Body of pancreas (tissue), 4 donors: ENCODE measurements around the gene IL17RA. TPM values are rescaled to one million over a fixed set of nuclear protein-coding genes. Genes with fewer than 3 reads are reported as not detected.

Experiments used
- ATAC-seq: fragments of 150-250 bp; one replicate; pipeline ENCODE4 v1.9.1; 2016
- DNase-seq, 4 donors: peaks; one replicate each; pipeline ENCODE4 v3.0.0-alpha.2; 2019
- H3K27ac ChIP-seq, 4 donors: fragments of 200-600 bp; sonication (generic); 1 replicate in 3 of 4; 2 replicates in 1 of 4; pipeline versions ENCODE4 v1.5.1 to v1.6.1; 2016 to 2019; ENCODE audit warnings: mild to moderate bottlenecking in 1 of 4, mixed read lengths in 1 of 4, moderate library complexity in 1 of 4
- H3K27me3 ChIP-seq, 2 donors: fragments of 200-600 bp; sonication (generic); one replicate each; pipeline ENCODE4 v1.6.0; 2016; ENCODE audit warnings: mild to moderate bottlenecking in 1 of 2
- H3K36me3 ChIP-seq, 2 donors: fragments of 200-600 bp; sonication (generic); replicated peaks in 1 of 2; 2 replicates each; pipeline ENCODE4 v1.5.1; 2016; ENCODE audit warnings: low read depth in 2 of 2; ENCODE audit not compliant: insufficient read depth in 1 of 2
- H3K4me1 ChIP-seq: fragments of 200-600 bp; sonication (generic); one replicate; pipeline ENCODE4 v1.6.0; 2016
- H3K4me3 ChIP-seq, 2 donors: fragments of 200-600 bp; sonication (generic); 1 replicate in 1 of 2; 2 replicates in 1 of 2; pipeline ENCODE4 v1.5.1; 2016 to 2019
- H3K9me3 ChIP-seq, 3 donors: fragments of 200-600 bp; sonication (generic); 1 replicate in 2 of 3; 2 replicates in 1 of 3; pipeline ENCODE4 v1.5.1; 2016
- POLR2A ChIP-seq, 3 donors: fragments of 450-650 bp; IDR thresholded peaks; one replicate each; pipeline ENCODE4 v1.6.1; 2016; ENCODE audit warnings: antibody characterized with exemption in 3 of 3, mild to moderate bottlenecking in 2 of 3
- WGBS, 2 donors: methylation state at CpG; one replicate each; pipeline ENCODE4 v1.1.5; 2017; 5-methylcytosine and 5-hydroxymethylcytosine counted together
- intact Hi-C: fragments of 100-400 bp; cut with DNase I; formaldehyde crosslinking; loops from one replicate; pipeline ENCODE4 v1.15.1; 2023
- total RNA-seq, 2 donors: library from RNA; depleted of rRNA; stranded (reverse); fragments of >200 nt; gene quantifications; one replicate each; pipeline ENCODE4 v1.1.0, GENCODE V29; 2016
- TF ChIP-seq, protein P1 (sequence below), 7 experiments: fragments of 450-650 bp in 4 of 7; fragments of 200-600 bp in 3 of 7; sonication (generic) in 3 of 7; IDR thresholded peaks; one replicate each; pipeline ENCODE4 v1.5.1; 2016 to 2019; ENCODE audit warnings: antibody characterized with exemption in 7 of 7

The IL17RA gene
- total RNA-seq, 2 donors from 2014 or later: 8.3 to 13.8 TPM

GRCh38 chr22:17060126-17060525 lies 24.7 kb upstream of the IL17RA start:
- Histone ChIP-seq H3K4me3 (no peak overlapping the region), H3K4me1 (no peaks in the 10 kb centered on the region), H3K27me3 (no peaks in the 10 kb centered on the region), H3K9me3 (no peaks in the 10 kb centered on the region), H3K27ac (no peak overlapping the region), H3K36me3 (no peaks in the 10 kb centered on the region)
- ATAC-seq: no peak
- 13 to 20% methylated on average over 2 to 3 of the region's 3 CpGs for WGBS, 2 donors
- no peak for DNase-seq
- intact Hi-C loops: no loop called here
- TF ChIP-seq, protein P1, sequence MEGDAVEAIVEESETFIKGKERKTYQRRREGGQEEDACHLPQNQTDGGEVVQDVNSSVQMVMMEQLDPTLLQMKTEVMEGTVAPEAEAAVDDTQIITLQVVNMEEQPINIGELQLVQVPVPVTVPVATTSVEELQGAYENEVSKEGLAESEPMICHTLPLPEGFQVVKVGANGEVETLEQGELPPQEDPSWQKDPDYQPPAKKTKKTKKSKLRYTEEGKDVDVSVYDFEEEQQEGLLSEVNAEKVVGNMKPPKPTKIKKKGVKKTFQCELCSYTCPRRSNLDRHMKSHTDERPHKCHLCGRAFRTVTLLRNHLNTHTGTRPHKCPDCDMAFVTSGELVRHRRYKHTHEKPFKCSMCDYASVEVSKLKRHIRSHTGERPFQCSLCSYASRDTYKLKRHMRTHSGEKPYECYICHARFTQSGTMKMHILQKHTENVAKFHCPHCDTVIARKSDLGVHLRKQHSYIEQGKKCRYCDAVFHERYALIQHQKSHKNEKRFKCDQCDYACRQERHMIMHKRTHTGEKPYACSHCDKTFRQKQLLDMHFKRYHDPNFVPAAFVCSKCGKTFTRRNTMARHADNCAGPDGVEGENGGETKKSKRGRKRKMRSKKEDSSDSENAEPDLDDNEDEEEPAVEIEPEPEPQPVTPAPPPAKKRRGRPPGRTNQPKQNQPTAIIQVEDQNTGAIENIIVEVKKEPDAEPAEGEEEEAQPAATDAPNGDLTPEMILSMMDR (IDR thresholded peaks at IDR 0.05): no peak
- no peak for TF ChIP-seq POLR2A (IDR thresholded peaks at IDR 0.05)

DNA sequence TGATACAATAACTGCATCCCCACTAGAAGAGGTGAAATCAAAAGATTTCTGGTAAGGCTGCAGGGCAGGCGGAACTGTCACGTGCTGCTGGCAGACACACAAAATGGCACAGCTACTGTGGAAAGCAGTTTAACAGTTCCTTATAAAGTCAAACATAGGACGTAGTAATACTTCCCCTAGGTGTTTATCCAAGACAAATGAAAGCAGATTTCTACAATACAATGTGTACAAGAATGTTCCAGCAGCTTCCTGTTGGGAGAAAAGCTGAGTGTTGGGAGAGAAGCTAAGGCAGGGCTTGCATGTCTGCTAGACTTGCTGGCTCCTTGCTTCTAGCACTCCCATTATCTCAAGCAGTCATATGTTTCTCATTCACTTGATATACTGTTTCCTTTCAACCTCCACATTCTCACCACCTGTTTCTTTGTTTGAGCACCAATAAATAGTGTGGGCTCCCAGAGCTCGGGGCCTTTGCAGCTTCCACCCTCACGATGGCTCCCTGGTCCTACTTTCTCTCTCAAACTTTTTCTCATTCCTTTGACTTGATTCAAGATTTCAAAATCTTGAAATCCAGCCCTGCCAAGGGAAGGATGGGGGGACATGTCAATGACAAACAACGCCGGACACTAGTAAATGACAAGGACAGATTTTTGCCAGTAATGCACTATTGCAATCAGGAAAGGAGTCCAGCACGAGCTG lies 21.2 kb upstream of the IL17RA start:
- H3K36me3 ChIP-seq: no peaks in the 10 kb centered on the region
- 47% methylated on average over 8 of the region's 8 CpGs for WGBS, 2 donors
- H3K27me3 ChIP-seq: no peaks in the 10 kb centered on the region
- ATAC-seq (peak; percentile 27), DNase-seq (peak in 2 of 4 donors; percentile 25 to 38)
- H3K9me3 ChIP-seq: no peaks in the 10 kb centered on the region
- no peak overlapping the region for H3K4me3 ChIP-seq
- TF ChIP-seq, protein P1 (IDR thresholded peaks at IDR 0.05): no peak
- TF ChIP-seq POLR2A (IDR thresholded peaks at IDR 0.05): no peak
- intact Hi-C loops: no loop called here
- H3K4me1 ChIP-seq: no peaks in the 10 kb centered on the region
- H3K27ac ChIP-seq: no peak overlapping the region

GRCh38 chr22:17064498-17065100 lies 20.2 kb upstream of the IL17RA start:
- no peak overlapping the region for H3K27ac ChIP-seq
- H3K9me3 ChIP-seq: no peaks in the 10 kb centered on the region
- WGBS, 2 donors: 71 to 78% methylated on average over 6 to 7 of the region's 7 CpGs
- no peaks in the 10 kb centered on the region for H3K36me3 ChIP-seq
- DNase-seq (no peak), ATAC-seq (no peak)
- intact Hi-C loops: no loop called here
- H3K27me3 ChIP-seq: no peaks in the 10 kb centered on the region
- H3K4me1 ChIP-seq: no peaks in the 10 kb centered on the region
- TF ChIP-seq, protein P1 (IDR thresholded peaks at IDR 0.05): no peak
- TF ChIP-seq POLR2A (IDR thresholded peaks at IDR 0.05): no peak
- no peak overlapping the region for H3K4me3 ChIP-seq

DNA sequence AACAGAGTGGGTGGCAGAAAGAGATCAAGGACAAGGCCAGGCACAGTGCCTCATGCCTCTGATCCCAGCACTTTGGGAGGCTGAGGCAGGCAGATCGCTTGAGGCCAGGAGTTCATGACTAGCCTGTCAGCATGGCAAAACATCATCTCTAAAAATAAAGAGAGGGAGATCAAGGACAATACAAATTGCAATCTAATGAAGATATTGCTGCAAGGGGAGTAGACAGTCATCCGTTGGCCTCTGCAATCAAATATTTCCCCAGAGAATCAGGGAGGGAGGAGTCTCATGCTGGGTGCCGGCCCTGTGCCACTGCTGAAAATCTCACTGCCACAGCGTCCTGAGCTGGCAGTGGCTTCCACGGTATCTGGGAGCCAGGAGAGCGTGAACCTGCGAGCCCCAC lies 19.4 kb upstream of the IL17RA start:
- Histone ChIP-seq H3K4me1 (no peaks in the 10 kb centered on the region), H3K36me3 (no peaks in the 10 kb centered on the region), H3K27me3 (no peaks in the 10 kb centered on the region), H3K27ac (no peak overlapping the region), H3K4me3 (no peak overlapping the region), H3K9me3 (no peaks in the 10 kb centered on the region)
- TF ChIP-seq POLR2A (IDR thresholded peaks at IDR 0.05): no peak
- TF ChIP-seq, protein P1 (IDR thresholded peaks at IDR 0.05): no peak
- ATAC-seq (no peak), DNase-seq (no peak)
- WGBS, 2 donors: 62 to 75% methylated on average over 5 to 7 of the region's 7 CpGs
- intact Hi-C loops: no loop called here
